Measurements from ENCODE around the gene PGM2L1.
"Not testable (repeated sequence)": the region's sequence is repeated elsewhere in the genome, so short reads cannot be mapped to it uniquely, and the experiment has no call there.

Gene PGM2L1

GRCh38 chr11:74370123-74370522, 28.1 kb downstream of the PGM2L1 start:
- peaks cover 4% of the 10 kb centered on the region for H3K4me1 ChIP-seq (ENCODE audit: control insufficient read depth, insufficient read depth, low read length, poor library complexity, severe bottlenecking)
- H3K4me3 ChIP-seq (ENCODE audit: extremely low read depth, insufficient read depth, low read length, poor library complexity, severe bottlenecking) = no peak overlapping the region
- no CpG with 5 or more reads among the region's 2 CpGs for WGBS, 2 experiments (ENCODE audit: insufficient coverage in 2 of 2)
- H3K9me3 ChIP-seq (ENCODE audit: control insufficient read depth, low read length) = no peaks in the 10 kb centered on the region
- H3K27ac ChIP-seq (ENCODE audit: low read depth, low read length, severe bottlenecking) = no peak overlapping the region
- H3K36me3 ChIP-seq (ENCODE audit: control insufficient read depth, insufficient read depth, low read length) = no peaks in the 10 kb centered on the region

GRCh38 chr11:74367881-74368280, 30.4 kb downstream of the PGM2L1 start:
- WGBS, 2 experiments (ENCODE audit: insufficient coverage in 2 of 2) = 86 to 87% methylated on average over 3 to 5 of the region's 5 CpGs
- Histone ChIP-seq H3K4me3 (ENCODE audit: extremely low read depth, insufficient read depth, low read length, poor library complexity, severe bottlenecking) (no peak overlapping the region), H3K9me3 (ENCODE audit: control insufficient read depth, low read length) (no peaks in the 10 kb centered on the region), H3K4me1 (ENCODE audit: control insufficient read depth, insufficient read depth, low read length, poor library complexity, severe bottlenecking) (peaks cover 4% of the 10 kb centered on the region), H3K27ac (ENCODE audit: low read depth, low read length, severe bottlenecking) (no peak overlapping the region), H3K36me3 (ENCODE audit: control insufficient read depth, insufficient read depth, low read length) (no peaks in the 10 kb centered on the region)

GRCh38 chr11:74366576-74366975, 31.7 kb downstream of the PGM2L1 start:
- H3K9me3 ChIP-seq (ENCODE audit: control insufficient read depth, low read length) = no peaks in the 10 kb centered on the region
- peak overlapping the region; percentile 43 for H3K27ac ChIP-seq (ENCODE audit: low read depth, low read length, severe bottlenecking)
- H3K36me3 ChIP-seq (ENCODE audit: control insufficient read depth, insufficient read depth, low read length) = no peaks in the 10 kb centered on the region
- H3K4me1 ChIP-seq (ENCODE audit: control insufficient read depth, insufficient read depth, low read length, poor library complexity, severe bottlenecking) = peaks cover 4% of the 10 kb centered on the region
- no peak overlapping the region for H3K4me3 ChIP-seq (ENCODE audit: extremely low read depth, insufficient read depth, low read length, poor library complexity, severe bottlenecking)
- 78 to 85% methylated on average over 2 of the region's 2 CpGs for WGBS, 2 experiments (ENCODE audit: insufficient coverage in 2 of 2)

GRCh38 chr11:74365805-74366204, 32.4 kb downstream of the PGM2L1 start:
- not testable (repeated sequence) for H3K9me3 ChIP-seq (ENCODE audit: control insufficient read depth, low read length); H3K4me3 ChIP-seq (ENCODE audit: extremely low read depth, insufficient read depth, low read length, poor library complexity, severe bottlenecking); H3K4me1 ChIP-seq (ENCODE audit: control insufficient read depth, insufficient read depth, low read length, poor library complexity, severe bottlenecking); H3K36me3 ChIP-seq (ENCODE audit: control insufficient read depth, insufficient read depth, low read length); H3K27ac ChIP-seq (ENCODE audit: low read depth, low read length, severe bottlenecking)
- WGBS, 2 experiments (ENCODE audit: insufficient coverage in 2 of 2) = no CpG with 5 or more reads among the region's 3 CpGs

- Histone ChIP-seq H3K4me3 (ENCODE audit: extremely low read depth, insufficient read depth, low read length, poor library complexity, severe bottlenecking) (no peak overlapping the region), H3K9me3 (ENCODE audit: control insufficient read depth, low read length) (peaks cover 9% of the 10 kb centered on the region), H3K4me1 (ENCODE audit: control insufficient read depth, insufficient read depth, low read length, poor library complexity, severe bottlenecking) (no peaks in the 10 kb centered on the region), H3K27ac (ENCODE audit: low read depth, low read length, severe bottlenecking) (no peak overlapping the region), H3K36me3 (ENCODE audit: control insufficient read depth, insufficient read depth, low read length) (peaks cover 17% of the 10 kb centered on the region)
- no CpG with 5 or more reads among the region's 1 CpG for WGBS, 2 experiments (ENCODE audit: insufficient coverage in 2 of 2)
Measured at GRCh38 chr11:74357449-74357848, 40.8 kb downstream of the PGM2L1 start.

GRCh38 chr11:74355626-74356025, 42.6 kb downstream of the PGM2L1 start:
- H3K27ac ChIP-seq (ENCODE audit: low read depth, low read length, severe bottlenecking) = no peak overlapping the region
- H3K4me3 ChIP-seq (ENCODE audit: extremely low read depth, insufficient read depth, low read length, poor library complexity, severe bottlenecking) = no peak overlapping the region
- peaks cover 7% of the 10 kb centered on the region for H3K9me3 ChIP-seq (ENCODE audit: control insufficient read depth, low read length)
- peaks cover 17% of the 10 kb centered on the region for H3K36me3 ChIP-seq (ENCODE audit: control insufficient read depth, insufficient read depth, low read length)
- no peaks in the 10 kb centered on the region for H3K4me1 ChIP-seq (ENCODE audit: control insufficient read depth, insufficient read depth, low read length, poor library complexity, severe bottlenecking)
- 83 to 100% methylated on average over 1 to 2 of the region's 2 CpGs for WGBS, 2 experiments (ENCODE audit: insufficient coverage in 2 of 2)

GRCh38 chr11:74354036-74354435, 44.2 kb downstream of the PGM2L1 start:
- no peak overlapping the region for H3K27ac ChIP-seq (ENCODE audit: low read depth, low read length, severe bottlenecking)
- no peaks in the 10 kb centered on the region for H3K9me3 ChIP-seq (ENCODE audit: control insufficient read depth, low read length)
- H3K36me3 ChIP-seq (ENCODE audit: control insufficient read depth, insufficient read depth, low read length) = peaks cover 7% of the 10 kb centered on the region
- H3K4me1 ChIP-seq (ENCODE audit: control insufficient read depth, insufficient read depth, low read length, poor library complexity, severe bottlenecking) = no peaks in the 10 kb centered on the region
- H3K4me3 ChIP-seq (ENCODE audit: extremely low read depth, insufficient read depth, low read length, poor library complexity, severe bottlenecking) = no peak overlapping the region
- 68 to 100% methylated on average over 1 to 3 of the region's 3 CpGs for WGBS, 2 experiments (ENCODE audit: insufficient coverage in 2 of 2)

- Histone ChIP-seq H3K27ac (ENCODE audit: low read depth, low read length, severe bottlenecking) (no peak overlapping the region), H3K9me3 (ENCODE audit: control insufficient read depth, low read length) (no peaks in the 10 kb centered on the region), H3K36me3 (ENCODE audit: control insufficient read depth, insufficient read depth, low read length) (peaks cover 7% of the 10 kb centered on the region), H3K4me3 (ENCODE audit: extremely low read depth, insufficient read depth, low read length, poor library complexity, severe bottlenecking) (no peak overlapping the region), H3K4me1 (ENCODE audit: control insufficient read depth, insufficient read depth, low read length, poor library complexity, severe bottlenecking) (no peaks in the 10 kb centered on the region)
- WGBS, 2 experiments (ENCODE audit: insufficient coverage in 2 of 2) = 86 to 100% methylated on average over 2 of the region's 2 CpGs
Measured at GRCh38 chr11:74347381-74347780, 50.9 kb downstream of the PGM2L1 start.

GRCh38 chr11:74345420-74345819, 52.8 kb downstream of the PGM2L1 start:
- H3K4me3 ChIP-seq (ENCODE audit: extremely low read depth, insufficient read depth, low read length, poor library complexity, severe bottlenecking) = no peak overlapping the region
- no peak overlapping the region for H3K27ac ChIP-seq (ENCODE audit: low read depth, low read length, severe bottlenecking)
- 80% methylated on average over 1 of the region's 1 CpG; no CpG with 5 or more reads in 1 of the 2 experiments for WGBS, 2 experiments (ENCODE audit: insufficient coverage in 2 of 2)

GRCh38 chr11:74341921-74342320, 56.3 kb downstream of the PGM2L1 start:
- no peaks in the 10 kb centered on the region for H3K9me3 ChIP-seq (ENCODE audit: control insufficient read depth, low read length)
- peaks cover 27% of the 10 kb centered on the region for H3K36me3 ChIP-seq (ENCODE audit: control insufficient read depth, insufficient read depth, low read length)
- no peaks in the 10 kb centered on the region for H3K4me1 ChIP-seq (ENCODE audit: control insufficient read depth, insufficient read depth, low read length, poor library complexity, severe bottlenecking)
- no peak overlapping the region for H3K4me3 ChIP-seq (ENCODE audit: extremely low read depth, insufficient read depth, low read length, poor library complexity, severe bottlenecking)
- WGBS, 2 experiments (ENCODE audit: insufficient coverage in 2 of 2) = no CpG with 5 or more reads among the region's 1 CpG
- no peak overlapping the region for H3K27ac ChIP-seq (ENCODE audit: low read depth, low read length, severe bottlenecking)

More at GRCh38 chr11:74345420-74345819, 52.8 kb downstream of the PGM2L1 start:
- no peaks in the 10 kb centered on the region for H3K9me3 ChIP-seq (ENCODE audit: control insufficient read depth, low read length)
- H3K4me1 ChIP-seq (ENCODE audit: control insufficient read depth, insufficient read depth, low read length, poor library complexity, severe bottlenecking) = no peaks in the 10 kb centered on the region
- H3K36me3 ChIP-seq (ENCODE audit: control insufficient read depth, insufficient read depth, low read length) = peaks cover 13% of the 10 kb centered on the region

- Histone ChIP-seq H3K9me3 (ENCODE audit: control insufficient read depth, low read length) (no peaks in the 10 kb centered on the region), H3K27ac (ENCODE audit: low read depth, low read length, severe bottlenecking) (no peak overlapping the region), H3K4me3 (ENCODE audit: extremely low read depth, insufficient read depth, low read length, poor library complexity, severe bottlenecking) (no peak overlapping the region), H3K36me3 (ENCODE audit: control insufficient read depth, insufficient read depth, low read length) (peaks cover 32% of the 10 kb centered on the region), H3K4me1 (ENCODE audit: control insufficient read depth, insufficient read depth, low read length, poor library complexity, severe bottlenecking) (no peaks in the 10 kb centered on the region)
Measured at GRCh38 chr11:74339619-74340018, 58.6 kb downstream of the PGM2L1 start.
